Measurements from ENCODE around the gene FAH. TPM values are rescaled to one million over a fixed set of nuclear protein-coding genes. Genes with fewer than 3 reads are reported as not detected.

Gene FAH
- total RNA-seq, 2 donors from 2014 or later: 11.9 to 14.2 TPM

- no peak overlapping the region for H3K4me3 Mint-ChIP-seq
- no peaks in the 10 kb centered on the region for H3K36me3 Mint-ChIP-seq (ENCODE audit: low read depth)
- TF ChIP-seq, protein P1, sequence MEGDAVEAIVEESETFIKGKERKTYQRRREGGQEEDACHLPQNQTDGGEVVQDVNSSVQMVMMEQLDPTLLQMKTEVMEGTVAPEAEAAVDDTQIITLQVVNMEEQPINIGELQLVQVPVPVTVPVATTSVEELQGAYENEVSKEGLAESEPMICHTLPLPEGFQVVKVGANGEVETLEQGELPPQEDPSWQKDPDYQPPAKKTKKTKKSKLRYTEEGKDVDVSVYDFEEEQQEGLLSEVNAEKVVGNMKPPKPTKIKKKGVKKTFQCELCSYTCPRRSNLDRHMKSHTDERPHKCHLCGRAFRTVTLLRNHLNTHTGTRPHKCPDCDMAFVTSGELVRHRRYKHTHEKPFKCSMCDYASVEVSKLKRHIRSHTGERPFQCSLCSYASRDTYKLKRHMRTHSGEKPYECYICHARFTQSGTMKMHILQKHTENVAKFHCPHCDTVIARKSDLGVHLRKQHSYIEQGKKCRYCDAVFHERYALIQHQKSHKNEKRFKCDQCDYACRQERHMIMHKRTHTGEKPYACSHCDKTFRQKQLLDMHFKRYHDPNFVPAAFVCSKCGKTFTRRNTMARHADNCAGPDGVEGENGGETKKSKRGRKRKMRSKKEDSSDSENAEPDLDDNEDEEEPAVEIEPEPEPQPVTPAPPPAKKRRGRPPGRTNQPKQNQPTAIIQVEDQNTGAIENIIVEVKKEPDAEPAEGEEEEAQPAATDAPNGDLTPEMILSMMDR (conservative IDR thresholded peaks at IDR 0.05): no peak
- H3K4me3 ChIP-seq (ENCODE audit: low read length): no peak overlapping the region
- H3K9ac ChIP-seq (ENCODE audit: extremely low read depth, low read length, poor library complexity, severe bottlenecking): no peak overlapping the region
- H3K27me3 ChIP-seq (ENCODE audit: control insufficient read depth, insufficient read depth, low read length, poor library complexity, severe bottlenecking): peaks cover 22% of the 10 kb centered on the region
- H3K36me3 ChIP-seq (ENCODE audit: control insufficient read depth, insufficient read depth, low read length): no peaks in the 10 kb centered on the region
- no peaks in the 10 kb centered on the region for H3K9me3 ChIP-seq (ENCODE audit: control insufficient read depth, low read length)
- H3K27ac Mint-ChIP-seq: no peak overlapping the region
- H3K27me3 Mint-ChIP-seq (ENCODE audit: insufficient read depth): peaks cover 32% of the 10 kb centered on the region
- H3K4me1 ChIP-seq (ENCODE audit: control insufficient read depth, insufficient read depth, low read length): peaks cover 10% of the 10 kb centered on the region
- H3K4me1 Mint-ChIP-seq: peaks cover 9% of the 10 kb centered on the region
- DNase-seq: no peak
- 74 to 85% methylated on average over 5 to 6 of the region's 6 CpGs for WGBS, 2 experiments (ENCODE audit: insufficient coverage in 1 of 2, insufficient read length in 1 of 2)
- H3K27ac ChIP-seq (ENCODE audit: low read depth, low read length): no peak overlapping the region
- H3K9me3 Mint-ChIP-seq: no peaks in the 10 kb centered on the region
Measured at GRCh38 chr15:80151148-80151547, 1.7 kb upstream of the FAH start.

GRCh38 chr15:80151576-80151975 is 1.2 kb upstream of the FAH start:
- H3K9me3 ChIP-seq (ENCODE audit: control insufficient read depth, low read length): no peaks in the 10 kb centered on the region
- Mint-ChIP-seq H3K9me3 (no peaks in the 10 kb centered on the region), H3K4me1 (peaks cover 9% of the 10 kb centered on the region), H3K36me3 (ENCODE audit: low read depth) (no peaks in the 10 kb centered on the region), H3K27me3 (ENCODE audit: insufficient read depth) (peaks cover 30% of the 10 kb centered on the region), H3K4me3 (peak overlapping the region; percentile 79), H3K27ac (no peak overlapping the region)
- H3K36me3 ChIP-seq (ENCODE audit: control insufficient read depth, insufficient read depth, low read length): no peaks in the 10 kb centered on the region
- no peak overlapping the region for H3K27ac ChIP-seq (ENCODE audit: low read depth, low read length)
- peaks cover 10% of the 10 kb centered on the region for H3K4me1 ChIP-seq (ENCODE audit: control insufficient read depth, insufficient read depth, low read length)
- 80 to 82% methylated on average over 3 of the region's 3 CpGs for WGBS, 2 experiments (ENCODE audit: insufficient coverage in 1 of 2, insufficient read length in 1 of 2)
- H3K9ac ChIP-seq (ENCODE audit: extremely low read depth, low read length, poor library complexity, severe bottlenecking): no peak overlapping the region
- DNase-seq: no peak
- peak overlapping the region; percentile 77 for H3K4me3 ChIP-seq (ENCODE audit: low read length)
- H3K27me3 ChIP-seq (ENCODE audit: control insufficient read depth, insufficient read depth, low read length, poor library complexity, severe bottlenecking): peaks cover 22% of the 10 kb centered on the region
- TF ChIP-seq, protein P1 (conservative IDR thresholded peaks at IDR 0.05): no peak

DNA sequence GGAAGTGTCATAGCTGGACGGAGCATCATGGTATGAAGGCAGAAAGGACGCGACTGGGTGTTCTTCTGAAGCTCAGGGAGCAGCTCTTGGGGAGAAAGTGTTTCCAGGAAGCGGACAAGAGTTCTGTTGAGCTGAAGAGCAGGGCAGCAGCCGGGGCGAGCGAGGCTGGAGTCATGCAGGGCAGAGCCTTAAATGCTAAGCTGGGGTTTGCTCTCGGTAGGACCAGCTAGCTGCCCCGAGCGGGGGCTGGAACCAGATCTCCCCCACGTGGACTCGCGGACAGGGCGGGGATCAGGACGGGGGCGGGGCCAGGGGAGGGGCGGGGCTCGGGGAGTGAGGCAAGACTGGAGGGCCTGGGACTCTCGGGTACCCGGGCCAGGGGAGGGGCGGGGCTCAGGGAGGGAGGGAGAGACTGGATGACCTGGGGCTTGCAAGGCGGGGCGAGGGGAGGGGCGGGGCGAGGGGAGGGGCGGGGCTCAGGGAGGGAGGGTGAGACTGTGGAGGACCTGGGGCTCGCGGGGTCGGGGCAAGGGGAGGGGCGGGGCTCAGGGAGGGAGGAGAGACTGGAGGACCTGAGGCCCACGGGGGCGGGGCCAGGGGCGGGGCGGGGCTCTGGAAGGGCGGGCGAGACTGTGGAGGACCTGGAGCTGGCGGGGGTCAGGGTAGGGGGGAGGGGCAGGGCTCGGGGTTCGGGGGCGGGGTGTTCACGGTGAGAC is 461 bp upstream of the FAH start:
- no peak overlapping the region for H3K27ac ChIP-seq (ENCODE audit: low read depth, low read length)
- DNase-seq: peak; percentile 100
- no peak overlapping the region for H3K27ac Mint-ChIP-seq

More for the DNA sequence above, 461 bp upstream of the FAH start:
- H3K27me3 Mint-ChIP-seq (ENCODE audit: insufficient read depth): peaks cover 30% of the 10 kb centered on the region
- H3K36me3 Mint-ChIP-seq (ENCODE audit: low read depth): no peaks in the 10 kb centered on the region
- 2 to 8% methylated on average over 12 to 29 of the region's 41 CpGs for whole genome bisulfite sequencing, 2 experiments (ENCODE audit: insufficient coverage in 1 of 2, insufficient read length in 1 of 2)
- peaks cover 9% of the 10 kb centered on the region for H3K4me1 Mint-ChIP-seq
- no peaks in the 10 kb centered on the region for H3K9me3 Mint-ChIP-seq
- Histone ChIP-seq H3K9me3 (ENCODE audit: control insufficient read depth, low read length) (no peaks in the 10 kb centered on the region), H3K4me3 (ENCODE audit: low read length) (peak overlapping the region; percentile 91), H3K4me1 (ENCODE audit: control insufficient read depth, insufficient read depth, low read length) (peaks cover 10% of the 10 kb centered on the region), H3K9ac (ENCODE audit: extremely low read depth, low read length, poor library complexity, severe bottlenecking) (no peak overlapping the region), H3K36me3 (ENCODE audit: control insufficient read depth, insufficient read depth, low read length) (no peaks in the 10 kb centered on the region), H3K27me3 (ENCODE audit: control insufficient read depth, insufficient read depth, low read length, poor library complexity, severe bottlenecking) (peaks cover 22% of the 10 kb centered on the region)
- H3K4me3 Mint-ChIP-seq: peak overlapping the region; percentile 79
- TF ChIP-seq, protein P1 (conservative IDR thresholded peaks at IDR 0.05): no peak

Data from endodermal cell (in vitro differentiated cells).